GM23248 (cell line): ENCODE data around the gene TRIM6.

Experiments
- EZH2 ChIP-seq: fragments of 200-600 bp; sonication (generic); IDR thresholded peaks from 2 replicates; pipeline ENCODE4 v1.6.1; 2018; ENCODE audit warnings: antibody characterized with exemption, mild to moderate bottlenecking; ENCODE audit not compliant: insufficient read depth, poor library complexity, severe bottlenecking
- EZH2phosphoT487 ChIP-seq: fragments of 200-600 bp; sonication (generic); IDR thresholded peaks from 2 replicates; pipeline ENCODE4 v1.6.1; 2018; ENCODE audit warnings: antibody characterized with exemption, moderate library complexity, mild to moderate bottlenecking, low read depth; ENCODE audit not compliant: insufficient read depth

DNA sequence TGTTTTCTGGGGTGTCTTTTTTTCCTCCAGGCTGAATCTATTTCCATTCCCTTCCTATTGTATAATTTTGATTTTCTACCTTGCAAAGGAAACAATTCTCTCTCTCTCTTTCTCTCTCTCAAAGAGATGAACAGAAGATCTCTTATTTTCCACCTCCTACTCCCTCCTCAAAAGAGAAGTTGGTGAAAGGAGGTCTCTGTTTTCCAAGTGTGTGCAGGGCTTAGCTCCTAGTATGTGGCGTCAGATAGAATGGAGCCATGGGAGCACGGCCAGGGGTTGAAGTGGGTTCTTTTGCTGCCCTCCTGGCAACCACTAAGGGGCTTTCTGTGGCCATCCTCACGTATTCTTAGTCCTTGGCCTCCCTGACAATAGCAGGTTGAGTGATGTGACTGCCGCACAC, 28.8 kb downstream of the TRIM6 start:
- TF ChIP-seq EZH2phosphoT487 (no peak), EZH2 (no peak)
